GM21737 (cell line): Measurements from ENCODE around the gene PLBD1.
A peak's percentile ranks its signal among the peaks of the same experiment; 100 is the strongest.

ENCODE experiments used
- ATAC-seq: cut with Tn5 transposase; IDR thresholded peaks from one replicate; pipeline ENCODE4 v1.9.1; 2021; ENCODE audit warnings: mild to moderate bottlenecking, moderate library complexity; ENCODE audit not compliant: unreplicated experiment

The PLBD1 gene, protein sequence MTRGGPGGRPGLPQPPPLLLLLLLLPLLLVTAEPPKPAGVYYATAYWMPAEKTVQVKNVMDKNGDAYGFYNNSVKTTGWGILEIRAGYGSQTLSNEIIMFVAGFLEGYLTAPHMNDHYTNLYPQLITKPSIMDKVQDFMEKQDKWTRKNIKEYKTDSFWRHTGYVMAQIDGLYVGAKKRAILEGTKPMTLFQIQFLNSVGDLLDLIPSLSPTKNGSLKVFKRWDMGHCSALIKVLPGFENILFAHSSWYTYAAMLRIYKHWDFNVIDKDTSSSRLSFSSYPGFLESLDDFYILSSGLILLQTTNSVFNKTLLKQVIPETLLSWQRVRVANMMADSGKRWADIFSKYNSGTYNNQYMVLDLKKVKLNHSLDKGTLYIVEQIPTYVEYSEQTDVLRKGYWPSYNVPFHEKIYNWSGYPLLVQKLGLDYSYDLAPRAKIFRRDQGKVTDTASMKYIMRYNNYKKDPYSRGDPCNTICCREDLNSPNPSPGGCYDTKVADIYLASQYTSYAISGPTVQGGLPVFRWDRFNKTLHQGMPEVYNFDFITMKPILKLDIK

DNA sequence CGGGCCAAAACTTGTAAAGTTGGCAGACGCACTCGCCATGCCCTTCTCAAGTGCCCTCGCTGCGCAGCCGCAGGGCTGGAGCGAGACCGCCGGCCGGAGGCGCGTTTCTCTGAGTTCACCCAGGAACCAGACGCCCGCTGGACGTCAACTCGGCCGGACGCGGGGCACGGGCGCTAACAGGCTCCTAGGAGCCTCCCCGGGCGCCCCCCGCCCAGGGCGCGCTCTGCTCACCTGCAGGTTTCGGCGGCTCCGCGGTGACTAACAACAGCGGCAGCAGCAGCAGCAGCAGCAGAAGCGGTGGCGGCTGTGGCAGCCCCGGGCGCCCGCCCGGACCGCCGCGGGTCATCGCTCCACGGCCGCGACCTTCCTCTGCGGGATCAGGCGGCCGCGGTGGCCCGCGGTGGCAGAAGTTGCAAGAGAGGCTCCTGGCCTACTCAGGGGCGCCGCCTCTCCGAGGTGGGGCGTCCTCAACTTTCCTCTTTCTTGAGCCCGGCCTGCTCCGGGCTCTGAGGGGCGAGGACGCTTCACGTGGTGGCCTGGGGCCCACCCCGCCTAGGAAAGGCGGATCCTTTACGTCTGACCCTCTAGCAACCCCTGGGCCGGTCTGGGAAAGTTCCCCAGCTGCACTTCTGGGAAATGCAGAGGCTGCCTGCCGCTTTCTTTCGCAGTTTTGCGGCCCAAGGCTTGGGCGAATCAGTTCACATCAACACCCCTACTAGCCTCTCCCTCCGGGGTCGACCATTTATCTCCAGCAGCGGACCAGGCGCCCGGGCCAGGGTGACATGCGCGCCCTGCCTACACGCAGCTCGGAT lies at the start of gene PLBD1:
PLBD1 (minus strand) TSS at position 533 of the 812 bp plus-strand sequence; CDS start at position 346, 187 bp downstream.
- no peak for ATAC-seq

DNA sequence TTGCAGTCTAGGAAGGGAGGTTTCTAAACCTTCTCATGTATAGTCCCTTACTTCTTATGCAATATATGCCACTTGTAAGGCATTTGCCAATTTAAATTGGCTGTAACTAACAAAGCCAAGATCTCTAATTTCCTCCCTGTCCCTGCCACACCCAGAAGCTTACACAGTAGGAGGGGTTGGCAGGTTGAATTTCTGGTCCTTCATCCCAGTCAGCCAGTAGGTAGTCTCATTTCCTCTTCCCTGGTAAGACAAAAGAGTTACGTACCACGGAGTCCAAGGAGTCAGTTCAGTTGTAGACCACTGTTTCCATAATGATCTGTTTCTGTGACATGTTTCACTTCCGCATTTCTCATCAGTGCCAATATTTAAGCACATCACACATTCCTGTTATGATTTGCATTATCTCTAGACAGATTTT lies 47.0 kb upstream of the PLBD1 start:
- peak; percentile 40 for ATAC-seq

DNA sequence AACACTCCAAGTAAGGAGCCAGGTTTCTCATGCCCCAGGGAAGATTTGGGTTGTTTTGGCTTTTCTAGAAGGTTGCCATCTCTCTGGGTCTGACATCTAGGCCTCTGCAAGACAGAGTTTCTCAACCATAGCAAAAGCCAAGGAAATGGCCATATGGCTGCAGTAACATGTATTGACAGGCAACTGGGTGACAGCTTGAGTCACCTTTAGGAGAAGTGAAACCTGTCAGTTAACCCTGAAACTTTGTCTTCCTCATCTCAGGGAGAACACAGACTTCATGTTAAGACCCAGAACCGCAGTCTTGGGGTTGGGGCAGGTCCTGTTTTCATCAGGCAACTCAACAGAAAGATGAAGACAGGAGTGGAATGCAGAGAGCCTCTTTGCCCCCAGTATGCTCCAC lies 46.0 kb upstream of the PLBD1 start:
- ATAC-seq, result peak; percentile 95

DNA sequence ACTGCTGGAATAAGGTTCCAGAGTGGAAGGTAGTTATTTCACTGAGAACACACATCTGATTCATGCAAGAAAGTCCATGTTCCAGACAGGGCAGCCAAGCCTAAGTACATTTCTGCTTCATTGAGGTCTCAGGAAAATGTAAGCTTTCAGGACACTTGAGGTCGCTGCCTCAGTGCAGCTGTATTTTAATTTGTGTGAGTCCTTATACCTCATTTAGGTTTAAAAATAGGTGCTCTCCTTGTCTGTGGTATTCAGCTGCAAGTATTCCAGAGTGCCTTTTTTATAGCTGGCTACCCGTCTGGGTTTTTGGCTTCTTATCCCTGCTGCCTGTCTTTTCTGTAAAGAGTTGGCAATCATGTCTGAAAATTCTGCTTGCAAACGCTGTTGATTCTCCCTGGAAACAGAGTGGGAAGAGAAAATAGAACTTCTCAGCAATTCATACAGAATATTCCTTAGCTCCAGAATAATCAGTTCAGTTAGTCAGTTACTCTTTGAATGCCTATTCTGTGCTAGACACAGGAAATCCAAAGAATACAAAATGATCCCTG lies 45.3 kb upstream of the PLBD1 start:
- no peak for ATAC-seq

DNA sequence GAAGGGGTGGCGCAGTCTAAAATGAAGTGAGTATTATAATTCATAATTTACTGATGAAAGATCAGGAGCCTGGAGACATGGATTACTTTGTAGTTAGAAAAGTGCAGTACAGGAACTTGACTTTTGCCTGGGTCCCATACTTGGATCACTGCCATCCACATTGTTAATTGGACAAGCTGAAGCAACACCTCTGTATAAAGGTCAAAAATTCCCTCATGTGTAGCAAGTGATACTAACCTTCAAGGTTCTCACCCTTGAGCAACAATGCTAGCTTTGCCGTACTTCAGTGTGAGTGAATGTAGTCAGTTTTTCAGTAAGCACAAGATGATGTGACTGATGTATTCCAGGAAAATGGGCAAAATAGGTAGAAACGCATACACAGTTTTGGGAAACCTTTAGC lies 44.6 kb upstream of the PLBD1 start:
- ATAC-seq, result no peak

DNA sequence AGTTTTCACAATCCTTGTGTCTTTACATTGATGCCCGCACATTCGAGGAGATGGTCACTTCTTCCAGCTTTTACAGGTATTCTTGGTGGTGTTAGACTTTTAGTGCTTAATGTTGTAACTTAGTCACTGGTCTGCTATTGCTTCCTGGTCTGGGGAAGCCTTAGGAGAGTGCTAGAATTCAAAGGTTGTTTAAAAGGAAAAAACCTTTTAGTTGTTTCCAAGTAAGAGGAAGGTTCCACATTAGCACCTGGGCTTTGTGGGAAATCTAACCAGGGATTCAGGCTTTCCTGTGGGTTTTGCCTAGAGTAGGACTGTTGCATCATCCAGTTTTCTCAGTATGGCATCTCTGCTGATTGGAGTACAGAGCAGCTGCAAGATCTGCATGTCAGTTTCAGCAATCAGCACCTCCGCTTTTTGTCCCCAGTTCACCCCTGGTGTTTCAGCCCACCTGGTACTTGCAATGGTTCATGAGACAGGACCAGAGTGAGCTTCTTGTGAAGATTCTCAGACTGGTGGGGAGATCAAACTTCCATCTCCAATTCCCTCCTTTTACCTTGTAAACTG lies 44.0 kb upstream of the PLBD1 start:
- no peak for ATAC-seq

DNA sequence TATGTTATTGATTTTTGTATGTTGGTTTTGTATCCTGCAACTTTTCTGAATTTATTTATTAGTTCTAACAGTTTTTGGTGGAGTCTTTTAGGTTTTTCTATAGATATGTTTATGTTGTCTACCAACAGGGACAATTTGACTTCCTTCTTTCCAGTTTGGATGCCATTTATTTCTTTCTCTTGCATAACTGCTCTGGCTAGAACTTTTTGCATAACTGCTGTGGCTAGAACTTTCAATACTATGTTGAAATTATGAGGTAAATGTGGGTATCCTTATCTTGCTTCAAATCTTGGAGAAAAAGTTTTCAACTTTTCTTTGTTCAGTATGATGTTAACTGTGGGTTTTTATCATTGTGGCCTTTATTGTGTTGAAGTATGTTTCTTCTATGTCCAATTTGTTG lies 39.9 kb upstream of the PLBD1 start:
- no peak for ATAC-seq

DNA sequence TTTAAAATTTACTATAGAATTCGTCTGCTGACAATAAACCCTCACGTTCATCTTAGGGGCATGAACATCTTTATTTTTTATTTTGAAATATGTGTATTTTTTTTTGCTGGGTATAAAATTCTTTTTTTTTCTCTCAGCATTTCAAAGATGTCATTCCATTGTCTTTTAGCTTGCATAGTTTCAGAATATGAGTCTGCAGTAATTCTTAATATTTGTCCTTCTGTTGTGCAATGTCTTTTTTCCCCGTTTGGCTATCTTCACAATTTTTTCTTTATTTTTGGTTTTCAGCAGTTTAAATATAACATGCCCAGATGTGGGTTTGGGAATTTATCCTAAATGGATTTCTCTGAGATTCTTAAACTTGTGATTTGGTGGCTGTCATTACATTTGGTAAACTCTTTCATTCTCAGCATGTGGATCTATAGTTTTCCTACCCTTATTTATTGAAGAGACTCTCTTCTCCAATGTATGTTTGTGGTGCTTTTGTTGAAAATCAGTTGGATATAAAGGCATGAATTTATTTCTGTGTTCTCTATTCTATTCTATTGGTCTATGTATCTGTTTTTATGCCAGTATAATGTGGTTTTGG lies 37.8 kb upstream of the PLBD1 start:
- ATAC-seq, result no peak

DNA sequence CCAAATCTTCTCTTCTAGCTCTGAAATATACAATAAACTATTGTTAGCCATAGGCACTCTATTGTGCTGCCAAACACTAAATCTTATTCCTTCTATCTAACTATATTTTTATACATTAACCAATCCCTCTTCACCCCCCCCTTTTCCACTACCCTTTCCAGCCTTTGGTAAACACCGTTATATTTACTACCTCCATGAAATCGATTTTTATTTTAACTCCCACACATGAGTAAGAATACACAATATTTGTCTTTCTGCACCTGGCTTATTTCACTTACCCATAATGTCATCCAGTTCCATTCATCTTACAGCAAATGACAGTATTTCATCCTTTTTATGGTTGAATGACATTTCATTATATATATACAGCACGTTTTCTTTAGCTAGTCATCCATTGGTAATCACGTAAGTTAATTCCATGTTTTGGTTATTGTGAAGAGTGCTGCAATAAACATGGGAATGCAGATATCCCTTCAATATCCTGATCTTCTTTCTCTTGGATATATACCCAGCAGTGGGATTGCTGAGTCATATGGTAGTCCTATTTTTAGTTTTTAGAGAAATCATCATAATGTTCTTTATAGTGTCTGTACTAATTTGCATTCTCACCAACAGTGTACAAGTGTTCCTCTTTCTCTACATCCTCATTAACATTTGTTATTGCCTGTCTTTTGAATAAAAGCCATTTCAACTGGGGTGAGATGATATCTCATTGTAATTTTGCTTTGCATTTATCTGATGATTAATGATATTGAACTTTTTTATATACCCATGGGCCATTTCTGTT lies 34.2 kb upstream of the PLBD1 start:
- no peak for ATAC-seq

DNA sequence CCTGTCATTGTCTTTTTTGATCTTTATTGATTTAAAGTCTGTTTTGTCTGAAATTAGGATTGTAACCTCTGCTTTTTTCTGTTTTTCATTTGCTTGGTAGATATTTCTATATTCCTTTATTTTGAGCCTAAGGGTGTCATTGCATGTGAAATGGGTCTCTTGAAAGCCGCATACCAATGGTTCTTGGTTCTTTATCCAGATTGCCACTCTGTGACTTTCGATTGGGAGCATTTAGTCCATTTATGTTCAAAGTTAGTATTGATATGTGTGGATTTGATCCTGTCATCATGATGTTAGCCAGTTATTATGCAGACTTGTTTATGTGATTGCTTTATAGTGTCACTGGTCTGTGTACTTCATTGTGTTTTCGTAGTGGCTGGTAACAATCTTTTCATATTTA lies 29.8 kb upstream of the PLBD1 start:
- no peak for ATAC-seq

DNA sequence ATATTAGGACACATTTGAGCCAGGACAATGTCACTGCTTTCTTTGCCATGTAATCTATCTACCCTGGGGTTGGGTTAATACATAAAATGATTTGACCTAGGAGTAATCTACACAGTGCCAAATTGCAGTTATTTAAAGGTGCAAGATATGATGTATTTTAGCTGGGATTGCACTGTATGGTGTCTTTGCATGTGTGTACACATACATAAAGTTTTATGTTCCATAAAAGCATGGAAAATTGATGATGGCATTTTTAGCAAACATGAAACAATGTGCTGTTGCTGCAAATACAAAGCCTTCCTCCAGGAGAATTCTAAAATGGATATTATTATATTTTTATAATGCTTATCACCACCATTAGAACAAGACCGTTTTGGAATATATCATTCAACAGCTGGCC lies 24.0 kb upstream of the PLBD1 start:
- no peak for ATAC-seq

DNA sequence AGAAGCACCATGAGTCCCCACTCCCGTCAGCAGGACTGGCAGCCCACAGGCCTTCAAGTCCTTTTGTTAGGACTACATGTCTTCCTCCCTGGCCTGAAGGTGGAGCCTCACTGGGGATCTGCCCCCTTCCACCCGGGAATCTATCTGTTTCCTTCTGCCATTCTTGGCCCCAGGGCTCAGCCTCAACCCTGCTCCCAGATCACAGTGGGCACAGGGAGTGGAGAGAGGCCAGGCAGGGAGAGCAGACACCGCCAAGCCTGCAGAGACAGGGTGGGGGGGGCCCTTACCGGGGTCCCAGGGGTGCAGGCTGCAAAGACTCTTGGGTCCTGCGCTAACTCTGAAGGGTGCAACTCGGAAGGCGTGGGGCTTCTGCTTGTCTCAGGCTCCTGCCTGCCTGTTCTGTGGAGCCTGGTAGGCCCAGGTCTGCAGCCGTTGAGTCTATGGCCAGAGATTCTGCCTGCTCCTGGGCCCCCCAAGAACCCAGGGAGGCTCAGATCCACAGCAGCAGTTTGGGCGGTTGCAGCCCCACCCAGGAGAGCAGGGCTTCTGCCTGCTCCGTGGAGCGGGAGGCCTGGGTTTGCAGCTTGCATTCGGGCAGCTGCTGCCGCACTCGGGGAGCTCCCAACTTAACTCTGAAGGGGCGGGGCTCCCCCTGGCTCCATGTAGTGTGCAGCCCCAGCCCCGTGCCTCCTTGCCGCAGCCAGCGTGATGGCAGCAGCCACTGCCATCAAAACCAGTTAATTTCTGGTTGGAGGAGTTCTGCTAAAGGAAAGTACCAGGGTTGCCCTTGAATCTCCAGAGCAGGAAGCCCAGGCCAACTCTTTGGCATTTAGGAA lies 21.7 kb upstream of the PLBD1 start:
- no peak for ATAC-seq

DNA sequence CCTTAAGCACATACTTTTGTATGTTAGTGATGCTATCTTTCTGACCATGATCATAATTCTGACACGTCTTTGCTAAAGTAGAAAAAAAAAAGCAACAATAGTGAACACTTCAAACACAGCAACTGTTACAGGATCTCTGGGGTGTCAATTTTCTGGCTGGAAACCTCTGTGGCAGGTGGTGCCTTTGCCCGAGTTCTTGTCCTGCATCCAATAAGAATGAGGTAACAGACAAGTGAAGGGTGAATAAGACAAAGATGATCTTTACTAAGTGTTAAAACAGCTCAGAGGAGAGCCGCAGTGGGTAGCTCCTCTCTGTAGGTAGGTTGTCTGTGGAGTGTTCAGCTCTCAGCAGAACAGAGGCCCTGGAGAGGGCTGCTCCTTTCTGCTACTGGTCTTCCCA lies 20.9 kb upstream of the PLBD1 start:
- ATAC-seq, result no peak

DNA sequence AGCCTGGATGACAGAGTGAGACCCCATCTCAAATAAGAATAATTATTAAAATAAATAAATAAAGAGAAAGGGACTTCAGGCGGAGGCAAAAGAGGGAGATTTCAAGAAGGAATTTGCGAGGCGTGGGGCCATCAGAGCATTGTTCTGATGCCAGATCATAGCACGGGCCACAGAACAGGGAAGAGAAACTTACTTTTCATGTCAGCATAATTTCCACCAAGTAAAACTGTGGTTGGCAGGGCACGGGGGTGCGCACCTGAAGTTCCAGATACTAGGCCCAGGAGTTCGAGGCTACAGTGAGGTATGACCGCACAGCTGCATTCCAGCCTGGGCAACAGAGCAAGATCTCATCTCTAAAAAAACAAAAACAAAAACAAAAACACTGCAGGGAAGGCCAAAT lies 11.0 kb upstream of the PLBD1 start:
- no peak for ATAC-seq

DNA sequence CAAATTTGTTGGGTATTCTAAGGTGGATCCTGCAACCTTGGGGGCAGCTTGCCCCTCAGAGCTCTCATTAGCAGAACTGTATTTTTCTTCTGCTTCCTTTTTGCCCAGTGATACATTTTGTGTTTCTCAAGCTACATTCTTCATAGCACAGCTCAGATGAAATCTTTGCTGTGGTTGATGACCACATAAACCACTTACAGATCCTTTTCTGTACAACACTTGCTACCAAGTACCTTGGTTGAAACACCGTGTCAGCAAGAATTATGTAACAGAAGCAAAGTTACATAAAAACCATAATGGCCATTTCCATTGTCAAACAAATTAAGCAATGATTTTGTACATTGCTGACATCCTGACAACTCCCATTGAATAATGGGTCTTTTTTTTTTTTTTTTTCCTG lies 9.7 kb upstream of the PLBD1 start:
- ATAC-seq, result no peak

DNA sequence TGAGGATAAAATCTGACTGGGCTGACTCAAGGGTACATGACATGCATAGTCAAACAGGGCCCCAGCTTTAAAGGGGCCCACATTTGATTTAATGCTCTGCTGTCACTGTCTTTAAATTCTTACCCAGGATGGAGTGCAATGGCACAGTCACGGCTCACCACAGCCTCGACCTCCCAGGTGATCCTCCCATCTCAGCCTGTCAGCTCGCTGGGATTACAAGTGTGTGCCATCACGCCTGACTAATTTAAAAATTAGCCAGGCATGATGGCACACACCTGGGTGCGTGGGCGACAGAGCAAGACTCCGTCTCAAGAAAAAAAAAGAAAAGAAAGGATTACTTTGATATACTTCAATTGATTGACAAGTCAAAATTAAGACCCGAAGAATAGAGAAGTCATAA lies 9.2 kb upstream of the PLBD1 start:
- no peak for ATAC-seq

DNA sequence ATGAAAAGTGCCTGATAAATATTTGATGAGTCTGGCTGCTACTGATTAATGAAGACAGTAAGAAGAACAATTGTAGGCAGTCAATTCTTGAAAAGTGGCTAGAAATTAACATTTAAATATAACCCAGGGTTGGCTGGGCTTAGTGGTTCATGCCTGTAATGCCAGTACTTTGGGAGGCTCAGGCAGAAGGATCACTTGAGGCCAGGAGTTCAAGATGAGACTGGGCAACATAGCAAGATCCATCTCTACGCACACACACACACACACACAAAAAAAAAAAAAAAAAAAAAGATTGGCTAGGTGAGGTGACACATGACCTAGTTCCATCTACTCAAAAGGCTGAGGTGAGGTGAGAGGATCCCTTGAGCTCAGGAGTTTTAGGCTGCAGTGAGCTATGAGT lies 7.9 kb upstream of the PLBD1 start:
- ATAC-seq, result no peak

DNA sequence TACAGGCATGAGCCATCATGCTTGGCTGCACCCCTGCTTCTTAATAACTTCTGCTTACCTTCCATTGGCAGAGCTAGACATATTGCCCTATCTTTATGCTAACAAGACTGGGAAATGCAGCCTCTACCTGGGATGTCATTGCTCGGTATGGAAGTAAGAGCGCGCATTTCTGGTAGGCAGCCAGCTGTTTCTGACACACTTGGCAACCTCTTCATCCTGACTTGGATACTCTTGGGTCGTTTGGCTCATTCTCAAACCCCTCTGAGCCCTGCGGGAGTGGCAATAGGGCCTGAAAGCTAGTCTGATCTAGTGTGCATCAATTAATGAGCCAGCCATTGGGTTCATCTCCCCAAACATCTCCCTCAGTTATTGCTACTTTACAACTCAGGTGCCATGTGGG lies 5.4 kb upstream of the PLBD1 start:
- ATAC-seq, result no peak

DNA sequence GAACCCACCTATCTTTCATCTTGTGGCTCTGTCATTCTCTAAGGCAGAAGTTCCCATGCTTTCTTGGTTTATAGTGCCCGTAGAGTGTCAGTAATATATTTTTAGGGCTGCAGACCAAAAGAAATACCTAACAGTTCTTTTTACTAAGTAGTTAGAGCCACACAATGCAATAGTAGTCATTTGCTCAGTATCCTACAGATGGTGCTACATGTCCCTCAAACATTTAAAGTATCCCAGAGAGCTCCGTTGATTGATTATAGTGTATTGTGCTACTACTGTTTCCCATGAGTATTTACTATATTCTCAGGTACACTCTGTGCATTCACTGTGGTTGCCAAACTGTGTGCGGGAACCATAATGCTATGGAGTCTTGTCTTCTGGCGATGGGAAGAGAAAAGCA lies 4.7 kb upstream of the PLBD1 start:
- no peak for ATAC-seq
